GM12878 (cell line): Measurements from ENCODE around the gene ENG. TPM values are rescaled to one million over a fixed set of nuclear protein-coding genes. Genes with fewer than 3 reads are reported as not detected.
A peak's percentile ranks its signal among the peaks of the same experiment; 100 is the strongest.

ENCODE experiments used
- ATAC-seq: fragments of 200-7000 bp; cut with Tn5 transposase; 3 replicates; pipeline ENCODE4 v1.9.1; 2020; ENCODE audit warnings: mild to moderate bottlenecking, moderate library complexity
- BruUV-seq: library from RNA; stranded (reverse); fragments of 400-500 nt; replicated peaks from 2 replicates; lab custom pipeline; 2021; lab: Mats Ljungman, UMichigan
- CTCF ChIA-PET: fragments of 300-600 bp; sonication (Branson Sonifier 250); formaldehyde crosslinking; extraction: SDS; loops from one replicate; lab custom pipeline; 2021; ENCODE audit warnings: inconsistent platforms; lab: Yijun Ruan, JAX
- POLR2A ChIA-PET: fragments of 350-600 bp; formaldehyde crosslinking; extraction: SDS; loops from one replicate; lab custom pipeline; 2021; ENCODE audit warnings: inconsistent platforms; lab: Charles Lee
- RAD21 ChIA-PET: fragments of 300-600 bp; sonication (Branson Sonifier 250); formaldehyde crosslinking; loops from one replicate; lab custom pipeline; 2023; ENCODE audit warnings: antibody characterized with exemption; ENCODE audit not compliant: unreplicated experiment; lab: Charles Lee
- SMC1A ChIA-PET: fragments of 300-600 bp; sonication (Branson Sonifier 250); formaldehyde crosslinking; loops from one replicate; lab custom pipeline; 2023; ENCODE audit not compliant: unreplicated experiment, uncharacterized antibody; lab: Charles Lee
- DNase-seq: peaks from one replicate; pipeline ENCODE4 v3.0.0-alpha.2; 2011; ENCODE audit warnings: low read depth, low spot score
- FAIRE-seq: peaks from 3 replicates; lab custom pipeline; 2011; peaks lifted over from hg19 to GRCh38; lab: Jason Lieb, UNC
- H2AFZ ChIP-seq: 2 replicates; pipeline ENCODE4 v1.6.0; 2011; ENCODE audit warnings: low read depth, low read length, control low read depth; ENCODE audit not compliant: control insufficient read depth
- H3K27ac ChIP-seq: 2 replicates; pipeline ENCODE4 v1.5.1; 2011; ENCODE audit warnings: control low read depth; ENCODE audit not compliant: control insufficient read depth, insufficient read depth
- H3K27me3 ChIP-seq, 2 experiments: replicated peaks in 1 of 2; 2 replicates each; pipeline versions ENCODE4 v1.6.0 to v1.6.1; 2011; ENCODE audit warnings: low read length in 1 of 2; ENCODE audit not compliant: control insufficient read depth in 2 of 2, insufficient read depth in 2 of 2
- H3K36me3 ChIP-seq, 2 experiments: 2 replicates each; pipeline ENCODE4 v1.5.1; 2011; ENCODE audit warnings: low read length in 1 of 2; ENCODE audit not compliant: control insufficient read depth in 2 of 2, insufficient read depth in 2 of 2
- H3K4me1 ChIP-seq: 2 replicates; pipeline ENCODE4 v1.6.1; 2011; ENCODE audit warnings: mild to moderate bottlenecking, low read length, moderate library complexity, mixed read lengths; ENCODE audit not compliant: control insufficient read depth, insufficient read depth
- H3K4me2 ChIP-seq: 2 replicates; pipeline ENCODE4 v1.6.0; 2011; ENCODE audit warnings: control low read depth; ENCODE audit not compliant: control insufficient read depth, insufficient read depth
- H3K4me3 ChIP-seq: fragments of 200-600 bp; sonication (generic); 2 replicates; pipeline ENCODE4 v1.5.1; 2016
- H3K79me2 ChIP-seq: 2 replicates; pipeline ENCODE4 v1.6.0; 2011; ENCODE audit warnings: low read length; ENCODE audit not compliant: control insufficient read depth, insufficient read depth
- H3K9ac ChIP-seq: 2 replicates; pipeline ENCODE4 v1.8.0; 2011; ENCODE audit warnings: low read length, control low read depth, mixed read lengths; ENCODE audit not compliant: control insufficient read depth, insufficient read depth
- H3K9me3 ChIP-seq: replicated peaks from 3 replicates; pipeline ENCODE4 v1.5.1; 2011; ENCODE audit warnings: mild to moderate bottlenecking, low read length; ENCODE audit not compliant: control insufficient read depth, insufficient read depth
- H4K20me1 ChIP-seq: 2 replicates; pipeline ENCODE4 v1.6.0; 2011; ENCODE audit not compliant: control insufficient read depth, insufficient read depth
- FOXK2 ChIP-seq: fragments of 450-650 bp; IDR thresholded peaks from 2 replicates; pipeline ENCODE4 v1.6.1; 2017; ENCODE audit warnings: mild to moderate bottlenecking, moderate library complexity
- MEF2A ChIP-seq: IDR thresholded peaks from 2 replicates; pipeline ENCODE4 v1.6.1; 2011; ENCODE audit warnings: low read depth, mild to moderate bottlenecking, low read length, moderate library complexity; ENCODE audit not compliant: insufficient read depth
- PAX5 ChIP-seq: IDR thresholded peaks from 2 replicates; pipeline ENCODE4 v1.6.1; 2011; ENCODE audit warnings: low read depth, low read length, borderline replicate concordance
- PKNOX1 ChIP-seq: fragments of 450-650 bp; IDR thresholded peaks from 2 replicates; pipeline ENCODE4 v1.6.1; 2016; ENCODE audit warnings: mild to moderate bottlenecking
- POLR2A ChIP-seq: IDR thresholded peaks from 2 replicates; pipeline ENCODE4 v1.6.1; 2011; ENCODE audit warnings: low read depth, mild to moderate bottlenecking, low read length
- POLR2AphosphoS2 ChIP-seq: IDR thresholded peaks from 2 replicates; pipeline ENCODE4 v1.6.1; 2011; ENCODE audit warnings: low read depth, mild to moderate bottlenecking, low read length, improper control_type of control experiment, moderate library complexity
- PRDM15 ChIP-seq: fragments of 450-650 bp; formaldehyde crosslinking; IDR thresholded peaks from 2 replicates; pipeline ENCODE4 v1.4.0; 2020; ENCODE audit warnings: mild to moderate bottlenecking, moderate library complexity
- RB1 ChIP-seq: fragments of 450-650 bp; formaldehyde crosslinking; IDR thresholded peaks from 2 replicates; pipeline ENCODE4 v1.6.1; 2017; ENCODE audit warnings: mild to moderate bottlenecking, borderline replicate concordance
- SIN3A ChIP-seq: IDR thresholded peaks from 2 replicates; pipeline ENCODE4 v1.6.1; 2012; ENCODE audit warnings: low read depth, low read length, improper control_type of control experiment
- TCF12 ChIP-seq: IDR thresholded peaks from 2 replicates; pipeline ENCODE4 v1.6.1; 2011; ENCODE audit warnings: low read depth, mild to moderate bottlenecking, low read length
- ZNF207 ChIP-seq: fragments of 450-650 bp; IDR thresholded peaks from 2 replicates; pipeline ENCODE4 v1.6.1; 2014; ENCODE audit warnings: antibody characterized with exemption, mild to moderate bottlenecking, borderline replicate concordance
- ZNF24 ChIP-seq: fragments of 450-650 bp; IDR thresholded peaks from 2 replicates; pipeline ENCODE4 v1.6.1; 2017; ENCODE audit warnings: antibody characterized with exemption, mild to moderate bottlenecking
- WGBS: methylation state at CpG from one replicate; pipeline ENCODE4 v1.1.6; 2016; ENCODE audit warnings: low lambda C conversion rate; ENCODE audit not compliant: insufficient replicate concordance, insufficient coverage; ENCODE audit errors: missing lambda C conversion rate; 5-methylcytosine and 5-hydroxymethylcytosine counted together
- in situ Hi-C: fragments of 300-500 bp; cut with MboI; formaldehyde crosslinking; loops from 9 replicates; pipeline ENCODE4 v1.14.3; 2018; ENCODE audit warnings: mixed read lengths
- intact Hi-C: fragments of 100-400 bp; cut with micrococcal nuclease; formaldehyde crosslinking; loops from one replicate; pipeline ENCODE4 v1.14.2; 2022; ENCODE audit not compliant: unreplicated experiment
- polyA plus RNA-seq, 11 experiments: library from polyadenylated mRNA; depleted of rRNA in 4 of 11; unstranded in 6 of 11; stranded (reverse) in 5 of 11; fragments of >200 nt; fragmentation: Nextera tagmentation in 4 of 11; fragmentation: Illumina TruSeq in 1 of 11; extraction: Ambion mirVana in 4 of 11; extraction: Trizol in 1 of 11; gene quantifications; 1 replicate in 1 of 11; 2 replicates in 10 of 11; pipeline versions ENCODE4 v1.2.1 to v1.2.3, GENCODE V29; 2011 to 2016; ENCODE audit warnings: inconsistent platforms in 2 of 11, missing spikeins in 2 of 11, low read depth in 1 of 11
- total RNA-seq, 4 experiments: library from RNA; depleted of rRNA in 3 of 4; stranded (reverse); fragments of >200 nt in 3 of 4; fragmentation: Illumina TruSeq in 1 of 4; extraction: Trizol in 1 of 4; gene quantifications; 2 replicates each; pipeline versions ENCODE4 v1.2.1 to v1.2.3, GENCODE V29; 2013 to 2021
- TF ChIP-seq, protein P1 (sequence below): fragments of 450-650 bp; IDR thresholded peaks from 2 replicates; pipeline ENCODE4 v1.6.1; 2017; ENCODE audit warnings: low read depth, mild to moderate bottlenecking, moderate library complexity
- TF ChIP-seq, protein P2 (sequence below): fragments of 450-650 bp; conservative IDR thresholded peaks from 2 replicates; pipeline ENCODE4 v1.6.1; 2017; ENCODE audit warnings: mild to moderate bottlenecking, moderate library complexity

ENG gene
- total and polyA plus RNA-seq, 10 of the 15 experiments (the other 5 are each of a cell fraction or from before 2014, with no cell fraction given) = 0.14 to 10.1 (median 2.0) TPM

- peaks cover 3% of the 10 kb centered on the region; the same call in 1 of the 2 replicates for H4K20me1 ChIP-seq
- ChIA-PET SMC1A (interaction anchor here (0.6 to 1.9 kb wide), 8 partner anchors 8 to 150 kb away, joined by 3 to 26 read pairs (median 4); partner anchors contain the start of genes CDK9 and TOR2A), POLR2A (interaction anchor here (0.5 to 3.6 kb wide), 16 partner anchors 9 to 329 kb away, joined by 3 to 42 read pairs (median 6); partner anchors contain the start of genes CDK9, FPGS, ST6GALNAC4 and TOR2A), RAD21 (interaction anchor here (0.6 to 7.6 kb wide), 11 partner anchors 8 to 225 kb away, joined by 3 to 61 read pairs (median 5); partner anchors contain the start of genes CDK9, ST6GALNAC4 and TOR2A), CTCF (interaction anchor here (0.5 to 9.2 kb wide), 12 partner anchors 8 to 162 kb away, joined by 3 to 75 read pairs (median 4); partner anchors contain the start of genes CDK9, SH2D3C, ST6GALNAC4 and TOR2A)
- intact Hi-C loops = no loop called here
- H3K4me1 ChIP-seq = peaks cover 24% of the 10 kb centered on the region
- H3K36me3 ChIP-seq = peaks cover 5 to 30% of the 10 kb centered on the region in 2 experiments
- no peaks in the 10 kb centered on the region for H3K27me3 ChIP-seq
- peak overlapping the region; percentile 21 for H3K9ac ChIP-seq
- peak overlapping the region; percentile 79 for H3K4me3 ChIP-seq
- 0 out of 2 replicates have a peak overlapping the region, but pooled peaks have one; percentile 1 for H2AFZ ChIP-seq
- DNase-seq = peak; percentile 90
- WGBS = 1% methylated on average over 35 of the region's 43 CpGs
- FAIRE-seq = peak; percentile 94
- in situ Hi-C loops = no loop called here
- H3K27ac ChIP-seq = peak overlapping the region; percentile 23; the same call in 1 of the 2 replicates
- peaks cover 16% of the 10 kb centered on the region for H3K79me2 ChIP-seq
- ATAC-seq = peak; percentile 95
- peak overlapping the region; percentile 65 for H3K4me2 ChIP-seq
- BruUV-seq = no TSS peak
- H3K9me3 ChIP-seq = no peaks in the 10 kb centered on the region
- peak; percentile 97 for TF ChIP-seq PKNOX1
- TF ChIP-seq MEF2A = no peak
- peak; percentile 47; the same call in 1 of the 2 replicates for TF ChIP-seq POLR2AphosphoS2
- TF ChIP-seq ZNF24 = no peak
- TF ChIP-seq, protein P1, sequence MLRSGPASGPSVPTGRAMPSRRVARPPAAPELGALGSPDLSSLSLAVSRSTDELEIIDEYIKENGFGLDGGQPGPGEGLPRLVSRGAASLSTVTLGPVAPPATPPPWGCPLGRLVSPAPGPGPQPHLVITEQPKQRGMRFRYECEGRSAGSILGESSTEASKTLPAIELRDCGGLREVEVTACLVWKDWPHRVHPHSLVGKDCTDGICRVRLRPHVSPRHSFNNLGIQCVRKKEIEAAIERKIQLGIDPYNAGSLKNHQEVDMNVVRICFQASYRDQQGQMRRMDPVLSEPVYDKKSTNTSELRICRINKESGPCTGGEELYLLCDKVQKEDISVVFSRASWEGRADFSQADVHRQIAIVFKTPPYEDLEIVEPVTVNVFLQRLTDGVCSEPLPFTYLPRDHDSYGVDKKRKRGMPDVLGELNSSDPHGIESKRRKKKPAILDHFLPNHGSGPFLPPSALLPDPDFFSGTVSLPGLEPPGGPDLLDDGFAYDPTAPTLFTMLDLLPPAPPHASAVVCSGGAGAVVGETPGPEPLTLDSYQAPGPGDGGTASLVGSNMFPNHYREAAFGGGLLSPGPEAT = peak; percentile 53; the same call in 1 of the 2 replicates
- 0 out of 2 replicates have a peak, but pooled peaks have one; percentile 24 for TF ChIP-seq TCF12
- 0 out of 2 replicates have a peak, but pooled peaks have one; percentile 60 for TF ChIP-seq SIN3A
- peak; percentile 14; the same call in 1 of the 2 replicates for TF ChIP-seq PAX5
- TF ChIP-seq PRDM15 (CRISPR knock-in tag) = no peak
- TF ChIP-seq POLR2A = peak; percentile 78
- TF ChIP-seq, protein P2, sequence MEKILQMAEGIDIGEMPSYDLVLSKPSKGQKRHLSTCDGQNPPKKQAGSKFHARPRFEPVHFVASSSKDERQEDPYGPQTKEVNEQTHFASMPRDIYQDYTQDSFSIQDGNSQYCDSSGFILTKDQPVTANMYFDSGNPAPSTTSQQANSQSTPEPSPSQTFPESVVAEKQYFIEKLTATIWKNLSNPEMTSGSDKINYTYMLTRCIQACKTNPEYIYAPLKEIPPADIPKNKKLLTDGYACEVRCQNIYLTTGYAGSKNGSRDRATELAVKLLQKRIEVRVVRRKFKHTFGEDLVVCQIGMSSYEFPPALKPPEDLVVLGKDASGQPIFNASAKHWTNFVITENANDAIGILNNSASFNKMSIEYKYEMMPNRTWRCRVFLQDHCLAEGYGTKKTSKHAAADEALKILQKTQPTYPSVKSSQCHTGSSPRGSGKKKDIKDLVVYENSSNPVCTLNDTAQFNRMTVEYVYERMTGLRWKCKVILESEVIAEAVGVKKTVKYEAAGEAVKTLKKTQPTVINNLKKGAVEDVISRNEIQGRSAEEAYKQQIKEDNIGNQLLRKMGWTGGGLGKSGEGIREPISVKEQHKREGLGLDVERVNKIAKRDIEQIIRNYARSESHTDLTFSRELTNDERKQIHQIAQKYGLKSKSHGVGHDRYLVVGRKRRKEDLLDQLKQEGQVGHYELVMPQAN = peak; percentile 52; the same call in 1 of the 2 replicates
- no peak for TF ChIP-seq FOXK2
- 0 out of 2 replicates have a peak, but pooled peaks have one; percentile 62 for TF ChIP-seq ZNF207
- peak; percentile 15; the same call in 1 of the 2 replicates for TF ChIP-seq RB1
These were observed 83.4 kb downstream of the ENG start for GRCh38 chr9:127770905-127771569.
